AG04450 (cell line): ENCODE measurements around the gene ADGRG6. TPM values are rescaled to one million over a fixed set of nuclear protein-coding genes. Genes with fewer than 3 reads are reported as not detected.
"Not testable (repeated sequence)": the region's sequence is repeated elsewhere in the genome, so short reads cannot be mapped to it uniquely, and the experiment has no call there.

Experiments
- CTCF ChIA-PET: fragments of 300-600, 350-600 bp; formaldehyde crosslinking; extraction: SDS; loops from one replicate; lab custom pipeline; 2022; ENCODE audit warnings: antibody characterized with exemption, inconsistent platforms; lab: Charles Lee
- POLR2A ChIA-PET: fragments of 350-600 bp; formaldehyde crosslinking; extraction: SDS; loops from one replicate; lab custom pipeline; 2021; ENCODE audit warnings: antibody characterized with exemption, inconsistent platforms; lab: Yijun Ruan, JAX
- DNase-seq: peaks from one replicate; pipeline ENCODE4 v3.0.0-alpha.2; 2011; ENCODE audit warnings: low read depth, low spot score
- H3K27ac ChIP-seq: one replicate; pipeline ENCODE4 v1.5.1; 2012; ENCODE audit warnings: low read depth, low read length, control low read depth
- H3K27me3 ChIP-seq: one replicate; pipeline ENCODE4 v1.6.0; 2012; ENCODE audit warnings: low read length; ENCODE audit not compliant: control insufficient read depth, insufficient read depth
- H3K4me3 ChIP-seq: 2 replicates; pipeline ENCODE4 v1.5.1; 2011; ENCODE audit warnings: mild to moderate bottlenecking, low read depth, low read length, control low read depth
- H3K9me3 ChIP-seq: 2 replicates; pipeline ENCODE4 v1.5.1; 2012; ENCODE audit warnings: low read length; ENCODE audit not compliant: control insufficient read depth, insufficient read depth
- polyA plus RNA-seq: library from polyadenylated mRNA; depleted of rRNA; stranded (reverse); fragments of >200 nt; gene quantifications from 2 replicates; pipeline ENCODE4 v1.2.3, GENCODE V29; 2011
- TF ChIP-seq, protein P1 (sequence below): IDR thresholded peaks from 2 replicates; pipeline ENCODE4 v1.5.1; 2011; ENCODE audit warnings: low read depth, low read length, control low read depth, inconsistent platforms

ADGRG6 gene
- polyA plus RNA-seq, 1 experiment: 16.2 TPM

GRCh38 chr6:142419071-142419470, 117.3 kb downstream of the ADGRG6 start:
- H3K27ac ChIP-seq: no peak overlapping the region
- H3K9me3 ChIP-seq: no peaks in the 10 kb centered on the region
- ChIA-PET CTCF (no interaction called here), POLR2A (no interaction called here)
- H3K4me3 ChIP-seq: no peak overlapping the region
- no peaks in the 10 kb centered on the region for H3K27me3 ChIP-seq
- TF ChIP-seq, protein P1, sequence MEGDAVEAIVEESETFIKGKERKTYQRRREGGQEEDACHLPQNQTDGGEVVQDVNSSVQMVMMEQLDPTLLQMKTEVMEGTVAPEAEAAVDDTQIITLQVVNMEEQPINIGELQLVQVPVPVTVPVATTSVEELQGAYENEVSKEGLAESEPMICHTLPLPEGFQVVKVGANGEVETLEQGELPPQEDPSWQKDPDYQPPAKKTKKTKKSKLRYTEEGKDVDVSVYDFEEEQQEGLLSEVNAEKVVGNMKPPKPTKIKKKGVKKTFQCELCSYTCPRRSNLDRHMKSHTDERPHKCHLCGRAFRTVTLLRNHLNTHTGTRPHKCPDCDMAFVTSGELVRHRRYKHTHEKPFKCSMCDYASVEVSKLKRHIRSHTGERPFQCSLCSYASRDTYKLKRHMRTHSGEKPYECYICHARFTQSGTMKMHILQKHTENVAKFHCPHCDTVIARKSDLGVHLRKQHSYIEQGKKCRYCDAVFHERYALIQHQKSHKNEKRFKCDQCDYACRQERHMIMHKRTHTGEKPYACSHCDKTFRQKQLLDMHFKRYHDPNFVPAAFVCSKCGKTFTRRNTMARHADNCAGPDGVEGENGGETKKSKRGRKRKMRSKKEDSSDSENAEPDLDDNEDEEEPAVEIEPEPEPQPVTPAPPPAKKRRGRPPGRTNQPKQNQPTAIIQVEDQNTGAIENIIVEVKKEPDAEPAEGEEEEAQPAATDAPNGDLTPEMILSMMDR: no peak
- DNase-seq: no peak

DNA sequence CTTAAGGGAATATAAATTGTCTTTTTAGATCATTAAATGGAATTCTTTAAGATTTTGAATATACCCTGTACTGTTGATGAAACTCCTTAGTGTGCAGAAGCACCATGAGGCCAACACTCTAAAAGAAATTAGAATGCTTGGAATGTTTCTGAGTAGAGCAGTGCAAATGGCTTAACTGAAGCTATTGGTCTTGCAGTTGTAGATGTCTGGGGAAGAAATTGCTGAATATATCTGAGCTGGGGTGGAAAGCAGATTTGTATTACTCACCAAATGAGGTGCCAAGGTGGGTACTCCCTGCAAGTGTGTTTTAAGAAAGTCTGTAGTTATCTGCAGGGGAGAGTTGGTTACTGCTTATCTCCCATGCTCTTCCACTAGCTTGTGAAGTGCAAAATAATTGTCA, 119.0 kb downstream of the ADGRG6 start:
- no peak overlapping the region for H3K4me3 ChIP-seq
- no peak for DNase-seq
- no peak overlapping the region for H3K27ac ChIP-seq
- POLR2A ChIA-PET: no interaction called here
- no peaks in the 10 kb centered on the region for H3K9me3 ChIP-seq
- CTCF ChIA-PET: interaction anchor here (0.9 kb wide), 2 partner anchors 265 to 274 kb away, joined by 4 to 5 read pairs; partner anchors contain the start of gene NMBR
- TF ChIP-seq, protein P1: no peak
- H3K27me3 ChIP-seq: no peaks in the 10 kb centered on the region

DNA sequence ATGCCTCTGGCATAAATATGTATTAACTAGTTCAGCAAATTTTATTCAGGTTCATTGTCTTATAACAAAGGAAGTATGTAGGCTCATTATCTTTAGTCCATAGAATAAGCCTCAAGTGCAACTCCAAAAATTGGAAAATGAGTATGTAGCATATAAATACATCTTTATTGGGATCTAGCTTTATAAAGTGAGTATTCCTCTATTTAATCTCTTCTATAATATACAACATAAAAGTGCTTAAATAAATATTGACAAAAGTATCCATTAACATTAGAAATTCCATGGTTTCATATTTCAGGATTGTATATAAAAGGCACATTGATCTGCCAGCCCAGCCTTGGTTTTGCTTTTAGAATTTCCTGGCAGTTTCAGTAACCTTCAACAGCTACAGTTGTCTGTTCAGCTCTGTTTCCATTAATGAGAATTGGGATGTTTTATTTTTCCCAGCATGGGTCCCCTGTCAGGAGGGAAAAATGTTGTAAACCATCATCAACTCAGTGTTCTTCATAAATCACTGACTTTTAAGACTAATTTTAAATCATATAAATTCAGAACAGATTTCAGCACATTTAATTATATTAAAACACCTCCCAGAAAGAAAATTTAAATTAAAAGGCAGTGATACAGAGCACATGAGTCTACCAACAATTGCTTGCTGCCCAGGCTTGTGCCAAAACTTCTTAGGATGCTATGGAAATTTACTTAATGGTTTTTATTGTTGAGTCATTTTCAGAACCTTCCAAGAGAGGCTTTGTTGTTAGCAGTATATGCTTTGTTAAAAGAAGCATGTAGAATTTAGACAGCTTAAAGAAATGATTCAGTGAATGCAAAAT, 119.7 kb downstream of the ADGRG6 start:
- no peak overlapping the region for H3K27ac ChIP-seq
- H3K4me3 ChIP-seq: no peak overlapping the region
- ChIA-PET POLR2A (no interaction called here), CTCF (interaction anchor here (0.9 kb wide), 2 partner anchors 265 to 275 kb away, joined by 4 to 5 read pairs; partner anchors contain the start of gene NMBR)
- no peaks in the 10 kb centered on the region for H3K27me3 ChIP-seq
- no peaks in the 10 kb centered on the region for H3K9me3 ChIP-seq
- TF ChIP-seq, protein P1: no peak
- no peak for DNase-seq

DNA sequence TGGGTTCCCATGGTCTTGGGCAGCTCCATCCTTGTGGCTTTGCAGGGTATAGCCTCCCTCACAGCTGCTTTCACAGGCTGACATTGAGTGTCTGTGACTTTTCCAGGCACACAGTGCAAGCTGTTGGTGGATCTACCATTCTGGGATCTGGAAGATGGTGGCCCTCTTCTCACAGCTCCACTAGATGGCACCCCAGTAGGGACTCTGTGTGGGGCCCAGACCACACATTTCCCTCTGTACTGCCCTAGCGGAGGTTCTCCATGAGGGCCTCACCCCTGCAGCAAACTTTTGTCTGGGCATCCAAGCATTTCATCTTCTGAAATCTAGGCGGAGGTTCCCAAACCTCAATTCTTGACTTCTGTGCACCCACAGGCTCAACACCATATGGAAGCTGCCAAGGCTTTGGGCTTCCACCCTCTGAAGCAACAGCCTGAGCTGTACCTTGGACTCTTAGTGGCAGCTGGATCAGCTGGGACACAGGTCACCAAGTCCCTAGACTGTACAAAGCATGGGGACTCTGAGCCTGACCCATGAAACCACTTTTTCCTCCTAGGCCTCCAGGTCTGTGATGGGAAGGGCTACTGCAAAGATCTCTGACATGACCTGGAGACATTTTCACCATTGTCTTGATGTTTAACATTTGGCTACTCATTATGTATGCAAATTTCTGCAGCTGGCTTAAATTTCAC, 124.8 kb downstream of the ADGRG6 start:
- H3K27ac ChIP-seq, DNase-seq, CTCF ChIA-PET, H3K27me3 ChIP-seq, POLR2A ChIA-PET, H3K9me3 ChIP-seq, H3K4me3 ChIP-seq: not testable (repeated sequence)

DNA sequence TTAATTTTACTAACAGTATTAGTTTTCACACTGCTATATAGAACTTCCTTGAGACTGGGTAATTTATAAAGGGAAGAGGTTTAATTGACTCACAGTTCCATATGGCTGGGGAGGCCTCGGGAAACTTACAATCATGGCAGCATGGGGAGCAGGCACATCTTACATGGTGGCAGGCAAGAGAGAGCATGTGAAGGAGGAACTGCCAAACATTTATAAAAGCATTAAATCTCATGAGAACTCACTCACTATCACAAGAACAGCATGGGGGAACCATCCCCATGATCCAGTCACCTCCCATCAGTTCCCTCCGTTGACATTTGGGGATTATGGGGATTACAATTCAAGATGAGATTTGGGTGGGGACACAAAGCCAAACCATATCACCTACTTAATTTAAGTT, 126.7 kb downstream of the ADGRG6 start:
- CTCF ChIA-PET, H3K9me3 ChIP-seq, DNase-seq, H3K4me3 ChIP-seq, POLR2A ChIA-PET, H3K27ac ChIP-seq, H3K27me3 ChIP-seq: not testable (repeated sequence)

GRCh38 chr6:142429195-142429594, 127.4 kb downstream of the ADGRG6 start:
- CTCF ChIA-PET: no interaction called here

More at GRCh38 chr6:142429195-142429594, 127.4 kb downstream of the ADGRG6 start:
- Histone ChIP-seq H3K27ac (no peak overlapping the region), H3K9me3 (no peaks in the 10 kb centered on the region; the same call in 1 of the 2 replicates), H3K27me3 (no peaks in the 10 kb centered on the region), H3K4me3 (no peak overlapping the region)
- TF ChIP-seq, protein P1: no peak
- no peak for DNase-seq
- POLR2A ChIA-PET: no interaction called here
